ENCODE results near the gene IL1R2. TPM values are rescaled to one million over a fixed set of nuclear protein-coding genes. Genes with fewer than 3 reads are reported as not detected.

The IL1R2 gene
- total and polyA plus RNA-seq, 2 of the 8 experiments (the other 6 are each of a cell fraction or from before 2014, with no cell fraction given): 0.06 TPM; not detected in 1

- TF ChIP-seq SAP30 (IDR thresholded peaks at IDR 0.05; ENCODE audit: insufficient read depth, insufficient replicate concordance, low read length) (no peak), SRF (IDR thresholded peaks at IDR 0.05; ENCODE audit: low read depth, low read length) (no peak), HDAC6 (IDR thresholded peaks at IDR 0.05; ENCODE audit: low read depth, low read length) (no peak), JUND (IDR thresholded peaks at IDR 0.05; ENCODE audit: low read length) (no peak), TCF12 (IDR thresholded peaks at IDR 0.05; ENCODE audit: low read depth, low read length) (no peak), RXRA (IDR thresholded peaks at IDR 0.05; ENCODE audit: insufficient read depth, low read depth, low read length) (no peak)
- TF ChIP-seq, protein P1, sequence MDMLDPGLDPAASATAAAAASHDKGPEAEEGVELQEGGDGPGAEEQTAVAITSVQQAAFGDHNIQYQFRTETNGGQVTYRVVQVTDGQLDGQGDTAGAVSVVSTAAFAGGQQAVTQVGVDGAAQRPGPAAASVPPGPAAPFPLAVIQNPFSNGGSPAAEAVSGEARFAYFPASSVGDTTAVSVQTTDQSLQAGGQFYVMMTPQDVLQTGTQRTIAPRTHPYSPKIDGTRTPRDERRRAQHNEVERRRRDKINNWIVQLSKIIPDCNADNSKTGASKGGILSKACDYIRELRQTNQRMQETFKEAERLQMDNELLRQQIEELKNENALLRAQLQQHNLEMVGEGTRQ (IDR thresholded peaks at IDR 0.05; ENCODE audit: low read length): no peak
These were observed 68.3 kb downstream of the IL1R2 start (continued) for GRCh38 chr2:102060047-102060446.
